WTC11 (cell line): ENCODE results near the gene KRTAP4-1. TPM values are rescaled to one million over a fixed set of nuclear protein-coding genes. Genes with fewer than 3 reads are reported as not detected.

Source experiments
- ATAC-seq: fragments of 200-7000 bp; cut with Tn5 transposase; 2 replicates; pipeline ENCODE4 v1.10.0; 2021; ENCODE audit warnings: mild to moderate bottlenecking, moderate library complexity
- CTCF ChIA-PET: fragments of 300-600 bp; sonication (Branson Sonifier 250); formaldehyde crosslinking; loops from one replicate; lab custom pipeline; 2021; ENCODE audit warnings: antibody characterized with exemption; lab: Charles Lee
- POLR2A ChIA-PET: fragments of 350-600 bp; sonication (Branson Sonifier 250); formaldehyde crosslinking; loops from one replicate; lab custom pipeline; 2021; ENCODE audit warnings: antibody characterized with exemption; lab: Charles Lee
- DNase-seq: peaks from one replicate; pipeline ENCODE4 v3.0.0; 2021; ENCODE audit warnings: low spot score
- H3K27ac Mint-ChIP-seq: 2 replicates; pipeline ENCODE4 v1.8.0; 2021; ENCODE audit warnings: mixed read lengths
- H3K27me3 Mint-ChIP-seq: 2 replicates; pipeline ENCODE4 v1.8.0; 2021; ENCODE audit warnings: low read depth, mild to moderate bottlenecking, moderate library complexity, mixed read lengths
- H3K36me3 Mint-ChIP-seq: 2 replicates; pipeline ENCODE4 v1.8.0; 2021; ENCODE audit warnings: mixed read lengths
- H3K4me1 Mint-ChIP-seq: 2 replicates; pipeline ENCODE4 v1.8.0; 2022; ENCODE audit warnings: mixed read lengths
- H3K4me3 Mint-ChIP-seq: 2 replicates; pipeline ENCODE4 v1.8.0; 2021; ENCODE audit warnings: mild to moderate bottlenecking, moderate library complexity, mixed read lengths
- H3K9me3 Mint-ChIP-seq: 2 replicates; pipeline ENCODE4 v1.8.0; 2021; ENCODE audit warnings: mixed read lengths
- EMX1 ChIP-seq: fragments of 250-450 bp; sonication (Bioruptor Pico); IDR thresholded peaks from 2 replicates; pipeline ENCODE4 v1.8.0; 2021; ENCODE audit warnings: mild to moderate bottlenecking
- ESRRA ChIP-seq: sonication (generic); formaldehyde crosslinking; IDR thresholded peaks from 2 replicates; pipeline ENCODE4 v1.8.1; 2022; ENCODE audit warnings: mild to moderate bottlenecking, missing genetic modification reagents, borderline replicate concordance
- GABPB1 ChIP-seq: sonication (generic); formaldehyde crosslinking; IDR thresholded peaks from 2 replicates; pipeline ENCODE4 v1.8.1; 2023; ENCODE audit warnings: mild to moderate bottlenecking, missing genetic modification reagents
- MYBL2 ChIP-seq: sonication (generic); formaldehyde crosslinking; IDR thresholded peaks from 2 replicates; pipeline ENCODE4 v1.8.1; 2023; ENCODE audit warnings: mild to moderate bottlenecking, moderate library complexity, missing genetic modification reagents
- NR2C2 ChIP-seq: sonication (generic); formaldehyde crosslinking; IDR thresholded peaks from 2 replicates; pipeline ENCODE4 v1.8.0; 2022; ENCODE audit warnings: mild to moderate bottlenecking, missing genetic modification reagents
- NR3C1 ChIP-seq: sonication (generic); formaldehyde crosslinking; conservative IDR thresholded peaks from 2 replicates; pipeline ENCODE4 v1.8.1; 2023; ENCODE audit warnings: low read depth, mild to moderate bottlenecking, missing genetic modification reagents
- PRRX2 ChIP-seq: fragments of 250-450 bp; sonication (Bioruptor Pico); IDR thresholded peaks from 2 replicates; pipeline ENCODE4 v1.8.0; 2021; ENCODE audit warnings: mild to moderate bottlenecking
- SMAD4 ChIP-seq: sonication (generic); formaldehyde crosslinking; IDR thresholded peaks from 2 replicates; pipeline ENCODE4 v1.8.0; 2022; ENCODE audit warnings: mild to moderate bottlenecking, missing genetic modification reagents
- ZNF121 ChIP-seq: sonication (generic); formaldehyde crosslinking; IDR thresholded peaks from 2 replicates; pipeline ENCODE4 v1.8.0; 2023; ENCODE audit warnings: missing genetic modification reagents
- ZNF423 ChIP-seq: fragments of 250-450 bp; sonication (Bioruptor Pico); IDR thresholded peaks from 2 replicates; pipeline ENCODE4 v2.1.2; 2022; ENCODE audit warnings: mild to moderate bottlenecking, moderate library complexity
- total RNA-seq: library from RNA; stranded (reverse); gene quantifications from 3 replicates; pipeline ENCODE4 v1.2.3, GENCODE V29; 2021
- TF ChIP-seq, protein P1 (sequence below): fragments of 250-450 bp; sonication (Bioruptor Pico); IDR thresholded peaks from 2 replicates; pipeline ENCODE4 v1.8.0; 2021; ENCODE audit warnings: mild to moderate bottlenecking
- TF ChIP-seq, protein P2 (sequence below): sonication (generic); formaldehyde crosslinking; IDR thresholded peaks from 2 replicates; pipeline ENCODE4 v1.8.1; 2023; ENCODE audit warnings: mild to moderate bottlenecking, missing genetic modification reagents, borderline replicate concordance
- TF ChIP-seq, protein P3 (sequence below): fragments of 250-450 bp; sonication (Bioruptor Pico); IDR thresholded peaks from 2 replicates; pipeline ENCODE4 v2.1.2; 2022; ENCODE audit warnings: mild to moderate bottlenecking, moderate library complexity
- TF ChIP-seq, protein P4 (sequence below): fragments of 250-450 bp; sonication (Bioruptor Pico); IDR thresholded peaks from 2 replicates; pipeline ENCODE4 v1.9.0; 2021; ENCODE audit warnings: moderate library complexity, mild to moderate bottlenecking, inconsistent platforms, borderline replicate concordance
- TF ChIP-seq, protein P5 (sequence below): sonication (generic); formaldehyde crosslinking; IDR thresholded peaks from 2 replicates; pipeline ENCODE4 v1.8.1; 2023; ENCODE audit warnings: mild to moderate bottlenecking, missing genetic modification reagents, moderate library complexity
- TF ChIP-seq, protein P6 (sequence below): sonication (generic); formaldehyde crosslinking; IDR thresholded peaks from 2 replicates; pipeline ENCODE4 v1.8.0; 2022; ENCODE audit warnings: mild to moderate bottlenecking, missing genetic modification reagents

Gene KRTAP4-1
- total RNA-seq, 1 experiment from 2014 or later = not detected

DNA sequence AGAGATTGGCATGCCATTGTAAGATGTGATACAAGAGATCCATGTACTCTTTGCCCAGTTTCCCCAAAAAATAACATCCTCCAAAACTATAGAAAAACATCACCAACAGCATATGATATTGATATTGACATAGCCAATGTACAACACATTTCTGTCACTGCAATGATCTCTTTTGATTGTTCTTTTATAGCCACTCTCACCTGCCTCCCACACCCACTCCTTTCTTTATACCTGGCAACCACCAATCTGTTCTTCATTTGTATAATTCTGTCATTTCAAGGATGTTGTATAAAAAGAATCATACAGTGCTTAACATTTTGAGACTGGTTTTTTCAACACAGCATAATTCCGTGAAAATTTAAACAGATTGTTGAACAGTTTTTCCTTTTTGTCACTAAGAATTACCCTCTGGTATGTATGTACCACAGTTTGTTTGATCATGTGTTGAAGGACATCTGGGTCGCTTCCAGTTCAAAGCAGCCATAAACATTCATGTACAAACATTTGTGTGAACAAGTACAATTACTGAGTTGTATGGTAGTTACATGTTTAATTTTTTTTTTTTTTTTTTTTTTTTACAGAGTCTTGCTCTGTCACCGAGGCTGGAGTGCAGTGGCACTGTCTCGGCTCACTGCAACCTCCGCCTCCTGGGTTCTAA is 14.8 kb upstream of the KRTAP4-1 start:
- DNase-seq (no peak), ATAC-seq (no peak)
- Mint-ChIP-seq H3K4me1 (no peaks in the 10 kb centered on the region), H3K27ac (no peak overlapping the region), H3K27me3 (no peaks in the 10 kb centered on the region; the same call in 1 of the 2 replicates), H3K4me3 (no peak overlapping the region), H3K9me3 (peaks cover 18% of the 10 kb centered on the region), H3K36me3 (peaks cover 4% of the 10 kb centered on the region)
- ChIA-PET CTCF (no interaction called here), POLR2A (no interaction called here)
- TF ChIP-seq SMAD4 (CRISPR knock-in tag) (no peak), EMX1 (CRISPR knock-in tag) (no peak), ZNF121 (no peak), ESRRA (CRISPR knock-in tag) (no peak), MYBL2 (CRISPR knock-in tag) (no peak), NR2C2 (CRISPR knock-in tag) (no peak), ZNF423 (CRISPR knock-in tag) (no peak), GABPB1 (CRISPR knock-in tag) (no peak), PRRX2 (no peak), NR3C1 (CRISPR knock-in tag) (no peak)
- TF ChIP-seq, protein P1, sequence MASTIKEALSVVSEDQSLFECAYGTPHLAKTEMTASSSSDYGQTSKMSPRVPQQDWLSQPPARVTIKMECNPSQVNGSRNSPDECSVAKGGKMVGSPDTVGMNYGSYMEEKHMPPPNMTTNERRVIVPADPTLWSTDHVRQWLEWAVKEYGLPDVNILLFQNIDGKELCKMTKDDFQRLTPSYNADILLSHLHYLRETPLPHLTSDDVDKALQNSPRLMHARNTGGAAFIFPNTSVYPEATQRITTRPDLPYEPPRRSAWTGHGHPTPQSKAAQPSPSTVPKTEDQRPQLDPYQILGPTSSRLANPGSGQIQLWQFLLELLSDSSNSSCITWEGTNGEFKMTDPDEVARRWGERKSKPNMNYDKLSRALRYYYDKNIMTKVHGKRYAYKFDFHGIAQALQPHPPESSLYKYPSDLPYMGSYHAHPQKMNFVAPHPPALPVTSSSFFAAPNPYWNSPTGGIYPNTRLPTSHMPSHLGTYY (CRISPR knock-in tag) = no peak
- TF ChIP-seq, protein P2, sequence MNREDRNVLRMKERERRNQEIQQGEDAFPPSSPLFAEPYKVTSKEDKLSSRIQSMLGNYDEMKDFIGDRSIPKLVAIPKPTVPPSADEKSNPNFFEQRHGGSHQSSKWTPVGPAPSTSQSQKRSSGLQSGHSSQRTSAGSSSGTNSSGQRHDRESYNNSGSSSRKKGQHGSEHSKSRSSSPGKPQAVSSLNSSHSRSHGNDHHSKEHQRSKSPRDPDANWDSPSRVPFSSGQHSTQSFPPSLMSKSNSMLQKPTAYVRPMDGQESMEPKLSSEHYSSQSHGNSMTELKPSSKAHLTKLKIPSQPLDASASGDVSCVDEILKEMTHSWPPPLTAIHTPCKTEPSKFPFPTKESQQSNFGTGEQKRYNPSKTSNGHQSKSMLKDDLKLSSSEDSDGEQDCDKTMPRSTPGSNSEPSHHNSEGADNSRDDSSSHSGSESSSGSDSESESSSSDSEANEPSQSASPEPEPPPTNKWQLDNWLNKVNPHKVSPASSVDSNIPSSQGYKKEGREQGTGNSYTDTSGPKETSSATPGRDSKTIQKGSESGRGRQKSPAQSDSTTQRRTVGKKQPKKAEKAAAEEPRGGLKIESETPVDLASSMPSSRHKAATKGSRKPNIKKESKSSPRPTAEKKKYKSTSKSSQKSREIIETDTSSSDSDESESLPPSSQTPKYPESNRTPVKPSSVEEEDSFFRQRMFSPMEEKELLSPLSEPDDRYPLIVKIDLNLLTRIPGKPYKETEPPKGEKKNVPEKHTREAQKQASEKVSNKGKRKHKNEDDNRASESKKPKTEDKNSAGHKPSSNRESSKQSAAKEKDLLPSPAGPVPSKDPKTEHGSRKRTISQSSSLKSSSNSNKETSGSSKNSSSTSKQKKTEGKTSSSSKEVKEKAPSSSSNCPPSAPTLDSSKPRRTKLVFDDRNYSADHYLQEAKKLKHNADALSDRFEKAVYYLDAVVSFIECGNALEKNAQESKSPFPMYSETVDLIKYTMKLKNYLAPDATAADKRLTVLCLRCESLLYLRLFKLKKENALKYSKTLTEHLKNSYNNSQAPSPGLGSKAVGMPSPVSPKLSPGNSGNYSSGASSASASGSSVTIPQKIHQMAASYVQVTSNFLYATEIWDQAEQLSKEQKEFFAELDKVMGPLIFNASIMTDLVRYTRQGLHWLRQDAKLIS (CRISPR knock-in tag) = no peak
- TF ChIP-seq, protein P3, sequence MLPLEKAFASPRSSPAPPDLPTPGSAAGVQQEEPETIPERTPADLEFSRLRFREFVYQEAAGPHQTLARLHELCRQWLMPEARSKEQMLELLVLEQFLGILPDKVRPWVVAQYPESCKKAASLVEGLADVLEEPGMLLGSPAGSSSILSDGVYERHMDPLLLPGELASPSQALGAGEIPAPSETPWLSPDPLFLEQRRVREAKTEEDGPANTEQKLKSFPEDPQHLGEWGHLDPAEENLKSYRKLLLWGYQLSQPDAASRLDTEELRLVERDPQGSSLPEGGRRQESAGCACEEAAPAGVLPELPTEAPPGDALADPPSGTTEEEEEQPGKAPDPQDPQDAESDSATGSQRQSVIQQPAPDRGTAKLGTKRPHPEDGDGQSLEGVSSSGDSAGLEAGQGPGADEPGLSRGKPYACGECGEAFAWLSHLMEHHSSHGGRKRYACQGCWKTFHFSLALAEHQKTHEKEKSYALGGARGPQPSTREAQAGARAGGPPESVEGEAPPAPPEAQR = no peak
- TF ChIP-seq, protein P4, sequence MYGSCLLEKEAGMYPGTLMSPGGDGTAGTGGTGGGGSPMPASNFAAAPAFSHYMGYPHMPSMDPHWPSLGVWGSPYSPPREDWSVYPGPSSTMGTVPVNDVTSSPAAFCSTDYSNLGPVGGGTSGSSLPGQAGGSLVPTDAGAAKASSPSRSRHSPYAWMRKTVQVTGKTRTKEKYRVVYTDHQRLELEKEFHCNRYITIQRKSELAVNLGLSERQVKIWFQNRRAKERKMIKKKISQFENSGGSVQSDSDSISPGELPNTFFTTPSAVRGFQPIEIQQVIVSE (CRISPR knock-in tag) = no peak

DNA sequence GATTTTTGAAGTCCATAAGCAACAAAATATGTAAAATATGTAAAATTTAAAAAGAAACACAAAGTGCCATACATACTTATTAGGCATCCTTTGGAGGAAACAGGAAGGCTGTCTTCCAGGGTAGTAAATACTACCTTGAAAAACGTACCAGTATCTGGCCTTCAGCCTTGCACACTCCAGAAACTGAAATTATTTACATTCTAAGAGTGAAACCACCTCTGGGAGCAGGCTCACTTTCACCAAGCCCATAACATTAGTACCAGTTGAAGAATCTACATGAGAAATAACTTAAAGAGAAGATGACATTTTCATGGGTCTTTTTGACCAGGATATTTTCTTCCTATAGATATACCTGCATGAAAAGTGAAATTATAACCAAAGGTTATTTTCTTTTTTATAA is 11.4 kb upstream of the KRTAP4-1 start:
- Mint-ChIP-seq H3K9me3 (peaks cover 28% of the 10 kb centered on the region), H3K4me3 (no peak overlapping the region), H3K4me1 (no peaks in the 10 kb centered on the region), H3K27ac (no peak overlapping the region), H3K36me3 (peaks cover 7% of the 10 kb centered on the region), H3K27me3 (no peaks in the 10 kb centered on the region; the same call in 1 of the 2 replicates)
- ATAC-seq (no peak), DNase-seq (no peak)
- ChIA-PET POLR2A (interaction anchor here (0.7 kb wide), 1 partner anchor 383 kb away, joined by 5 read pairs; no protein-coding TSS in a partner anchor), CTCF (no interaction called here)
- TF ChIP-seq, protein P5, sequence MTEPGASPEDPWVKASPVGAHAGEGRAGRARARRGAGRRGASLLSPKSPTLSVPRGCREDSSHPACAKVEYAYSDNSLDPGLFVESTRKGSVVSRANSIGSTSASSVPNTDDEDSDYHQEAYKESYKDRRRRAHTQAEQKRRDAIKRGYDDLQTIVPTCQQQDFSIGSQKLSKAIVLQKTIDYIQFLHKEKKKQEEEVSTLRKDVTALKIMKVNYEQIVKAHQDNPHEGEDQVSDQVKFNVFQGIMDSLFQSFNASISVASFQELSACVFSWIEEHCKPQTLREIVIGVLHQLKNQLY = no peak

DNA sequence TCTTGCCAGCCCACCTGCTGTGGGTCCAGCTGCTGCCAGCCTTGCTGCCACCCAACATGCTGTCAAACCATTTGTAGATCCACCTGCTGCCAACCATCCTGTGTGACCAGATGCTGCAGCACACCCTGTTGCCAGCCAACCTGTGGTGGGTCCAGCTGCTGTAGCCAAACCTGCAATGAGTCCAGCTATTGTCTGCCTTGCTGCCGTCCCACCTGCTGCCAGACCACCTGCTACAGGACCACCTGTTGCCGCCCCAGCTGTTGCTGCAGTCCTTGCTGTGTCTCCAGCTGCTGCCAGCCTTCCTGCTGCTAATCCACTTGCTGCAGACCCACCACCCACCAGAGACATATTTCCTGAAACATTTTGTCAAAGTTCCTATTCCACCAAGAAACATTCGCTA is 5.6 kb upstream of the KRTAP4-1 start:
- Mint-ChIP-seq H3K27ac (no peak overlapping the region), H3K4me1 (no peaks in the 10 kb centered on the region), H3K9me3 (peaks cover 18% of the 10 kb centered on the region)
- no peak for DNase-seq
- POLR2A ChIA-PET = no interaction called here
- peak; percentile 53; the same call in 1 of the 2 replicates for TF ChIP-seq ZNF423 (CRISPR knock-in tag)
- TF ChIP-seq, protein P6, sequence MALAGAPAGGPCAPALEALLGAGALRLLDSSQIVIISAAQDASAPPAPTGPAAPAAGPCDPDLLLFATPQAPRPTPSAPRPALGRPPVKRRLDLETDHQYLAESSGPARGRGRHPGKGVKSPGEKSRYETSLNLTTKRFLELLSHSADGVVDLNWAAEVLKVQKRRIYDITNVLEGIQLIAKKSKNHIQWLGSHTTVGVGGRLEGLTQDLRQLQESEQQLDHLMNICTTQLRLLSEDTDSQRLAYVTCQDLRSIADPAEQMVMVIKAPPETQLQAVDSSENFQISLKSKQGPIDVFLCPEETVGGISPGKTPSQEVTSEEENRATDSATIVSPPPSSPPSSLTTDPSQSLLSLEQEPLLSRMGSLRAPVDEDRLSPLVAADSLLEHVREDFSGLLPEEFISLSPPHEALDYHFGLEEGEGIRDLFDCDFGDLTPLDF (CRISPR knock-in tag) = no peak
- TF ChIP-seq, all 79 proteins: peak for 1
- no peak for ATAC-seq
- CTCF ChIA-PET = no interaction called here
- Mint-ChIP-seq H3K36me3 (0 out of 2 replicates have a peak, but pooled peaks cover 3% of the 10 kb centered on the region), H3K27me3 (no peaks in the 10 kb centered on the region), H3K4me3 (no peak overlapping the region)
